Activated T-cell treated with anti-CD3 and anti-CD28 coated beads, Interleukin-2, amount 50 U/mL, for 48 hours (primary cell): ENCODE measurements around the gene JADE3.

ENCODE experiments used
- DNase-seq, 2 experiments: peaks; one replicate each; pipeline ENCODE4 v3.0.0-alpha.2; 2020

JADE3 gene

DNA sequence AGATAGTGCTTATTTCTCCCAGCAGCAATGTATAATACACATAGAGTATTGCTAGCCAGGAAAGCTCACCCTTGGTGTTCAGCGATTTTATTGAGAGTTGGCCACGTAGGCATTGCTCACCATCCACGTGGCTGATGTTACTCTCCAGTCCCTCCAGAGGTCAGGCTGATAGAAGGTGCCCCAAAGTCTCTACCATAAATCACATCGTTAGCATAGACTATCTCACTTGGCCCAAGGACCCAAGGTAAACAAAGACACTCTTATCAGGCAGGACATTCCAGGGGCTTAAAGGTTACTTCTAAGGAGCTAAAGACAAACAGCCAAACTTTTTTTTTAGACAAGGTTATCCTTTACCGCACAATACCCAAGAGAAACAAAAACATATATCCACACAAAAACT lies 135.8 kb downstream of the JADE3 start:
- no peak for DNase-seq

DNA sequence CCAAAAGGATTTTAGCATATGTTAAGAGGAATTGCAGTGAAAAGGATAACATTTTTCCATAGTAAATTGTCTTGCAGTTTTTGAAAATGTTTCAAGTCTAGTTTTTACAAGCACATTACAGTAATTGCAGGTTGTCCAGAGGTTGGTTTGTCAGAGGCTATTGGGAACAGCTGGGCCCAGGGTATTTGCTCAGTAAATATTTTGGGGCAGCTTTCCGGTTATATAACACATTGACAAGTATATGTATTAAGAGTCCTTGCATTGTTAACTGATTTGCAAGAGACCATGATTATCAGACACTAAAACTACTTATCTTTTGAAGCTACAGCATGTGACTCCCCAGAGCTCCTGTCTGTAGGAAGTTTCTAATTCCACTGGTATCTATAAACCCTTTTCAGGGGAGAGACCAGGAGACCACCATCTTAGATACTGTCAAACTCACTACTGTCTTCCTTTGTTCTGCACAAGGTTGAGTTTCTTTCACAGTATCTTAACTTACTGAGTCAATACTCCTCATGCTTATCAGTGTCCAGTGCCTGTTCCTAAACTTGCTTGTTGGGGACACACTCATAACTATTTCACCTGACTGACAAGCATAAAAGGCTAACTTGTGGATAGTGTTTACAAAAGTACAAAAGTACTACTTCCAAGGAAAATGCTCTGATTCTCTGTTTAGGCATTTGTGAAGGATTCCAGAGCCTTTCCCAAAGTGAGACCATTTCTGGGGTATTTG lies 147.1 kb downstream of the JADE3 start:
- DNase-seq: no peak

DNA sequence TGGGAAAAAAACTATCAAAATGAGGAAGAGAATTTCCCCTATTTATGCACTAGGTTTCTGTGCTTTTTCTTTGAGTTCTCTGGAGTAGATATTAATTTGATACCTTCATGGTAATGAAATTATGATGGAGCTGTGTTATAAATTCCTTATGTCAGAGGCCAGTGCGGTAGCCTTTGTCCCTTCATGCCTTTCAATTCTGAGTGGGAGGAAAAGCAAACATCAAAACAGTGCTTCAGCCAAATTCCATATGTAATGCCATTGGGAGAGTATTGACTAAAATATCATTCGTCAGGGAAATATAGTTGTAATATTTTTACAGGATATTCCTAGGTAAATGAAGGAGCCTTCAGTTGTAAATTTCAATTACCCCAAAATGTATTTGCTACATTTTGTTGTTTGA lies 148.5 kb downstream of the JADE3 start:
- no peak for DNase-seq

DNA sequence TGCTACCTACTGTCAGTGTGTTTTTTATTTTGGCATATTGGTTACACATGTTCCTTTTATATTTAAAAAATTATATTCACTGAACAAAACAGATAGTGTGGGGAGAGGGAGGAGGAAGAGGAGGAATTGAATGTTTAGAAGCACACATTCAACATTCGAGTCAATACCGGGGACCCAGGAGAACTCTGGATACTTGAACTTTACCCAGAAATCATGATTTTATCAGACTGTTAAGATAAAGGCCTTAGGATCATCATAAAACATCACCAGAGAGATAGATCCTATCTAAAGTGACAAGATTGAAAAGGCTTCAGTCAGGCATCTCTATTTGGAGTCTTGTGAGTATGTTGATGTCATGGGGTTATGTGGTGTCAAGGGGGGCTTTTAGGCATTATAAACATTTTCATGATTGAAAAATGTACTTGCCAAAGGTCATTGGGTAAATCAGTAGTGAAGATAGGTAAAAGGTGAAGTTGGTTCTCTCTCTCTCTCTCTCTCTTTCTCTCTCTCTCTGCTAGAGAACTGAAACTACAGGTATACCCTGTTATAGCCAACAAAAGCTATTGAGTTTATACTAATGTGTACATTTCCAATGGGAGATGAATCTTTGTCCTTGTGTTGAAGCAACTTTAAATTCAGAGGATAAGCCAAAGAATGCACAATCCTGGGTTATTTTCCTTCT lies 149.2 kb downstream of the JADE3 start:
- DNase-seq: no peak

DNA sequence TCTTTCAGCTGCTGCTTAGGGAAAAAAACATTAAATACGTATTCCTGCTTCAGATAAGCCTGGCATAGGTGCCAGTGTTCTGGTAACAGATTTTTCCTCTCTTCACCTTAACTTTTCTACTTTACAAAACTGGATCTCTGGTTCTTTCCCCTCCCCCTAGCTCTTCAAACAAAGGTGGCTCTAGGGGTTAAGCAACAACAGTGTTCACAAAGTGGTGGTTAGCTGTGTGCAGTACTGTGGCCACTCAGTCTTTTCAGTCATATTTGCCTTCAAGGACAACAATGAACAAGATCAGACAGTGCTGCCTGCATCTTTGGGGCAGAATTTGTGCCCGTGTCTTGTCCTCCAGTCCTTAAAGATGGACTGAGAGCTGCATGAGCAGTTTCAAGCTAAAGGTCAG lies 151.0 kb downstream of the JADE3 start:
- no peak for DNase-seq

DNA sequence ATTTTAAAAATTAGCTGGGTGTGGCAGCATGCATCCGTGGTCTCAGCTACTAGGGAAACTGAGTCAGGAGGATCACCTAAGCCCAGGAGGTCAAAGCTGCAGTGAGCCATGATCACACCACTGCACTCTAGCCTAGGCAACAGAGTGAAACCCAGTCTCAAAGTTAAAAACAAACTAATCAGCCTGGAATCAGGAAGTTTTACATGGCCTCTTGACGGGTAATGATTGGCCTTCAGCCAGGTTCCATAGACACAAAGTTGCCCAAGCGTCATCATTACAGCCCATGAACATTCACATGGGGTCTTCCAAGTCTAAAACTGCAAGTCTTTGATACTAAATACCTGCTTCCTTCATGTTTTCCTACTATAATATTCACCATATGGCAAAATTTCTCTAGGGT lies 156.0 kb downstream of the JADE3 start:
- DNase-seq: no peak

DNA sequence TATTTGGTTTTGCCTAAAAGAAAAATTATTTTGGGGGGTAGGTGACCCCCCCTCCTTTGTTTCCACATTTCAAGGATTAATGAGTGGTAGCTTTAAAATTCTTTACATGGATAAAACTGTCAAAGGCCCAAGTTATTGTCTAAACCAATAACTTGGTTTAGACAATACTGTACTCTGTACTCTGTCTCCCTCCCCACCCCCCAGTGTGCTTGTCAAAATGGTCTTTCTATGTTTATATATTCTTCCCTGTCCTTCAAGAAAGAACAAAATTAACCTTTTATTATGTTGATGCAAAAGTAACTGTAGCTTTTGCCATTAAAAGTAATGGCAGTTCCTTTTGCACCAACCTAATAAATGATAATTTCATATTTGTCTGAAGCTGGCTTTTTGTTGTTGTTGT lies 156.5 kb downstream of the JADE3 start:
- DNase-seq: no peak

DNA sequence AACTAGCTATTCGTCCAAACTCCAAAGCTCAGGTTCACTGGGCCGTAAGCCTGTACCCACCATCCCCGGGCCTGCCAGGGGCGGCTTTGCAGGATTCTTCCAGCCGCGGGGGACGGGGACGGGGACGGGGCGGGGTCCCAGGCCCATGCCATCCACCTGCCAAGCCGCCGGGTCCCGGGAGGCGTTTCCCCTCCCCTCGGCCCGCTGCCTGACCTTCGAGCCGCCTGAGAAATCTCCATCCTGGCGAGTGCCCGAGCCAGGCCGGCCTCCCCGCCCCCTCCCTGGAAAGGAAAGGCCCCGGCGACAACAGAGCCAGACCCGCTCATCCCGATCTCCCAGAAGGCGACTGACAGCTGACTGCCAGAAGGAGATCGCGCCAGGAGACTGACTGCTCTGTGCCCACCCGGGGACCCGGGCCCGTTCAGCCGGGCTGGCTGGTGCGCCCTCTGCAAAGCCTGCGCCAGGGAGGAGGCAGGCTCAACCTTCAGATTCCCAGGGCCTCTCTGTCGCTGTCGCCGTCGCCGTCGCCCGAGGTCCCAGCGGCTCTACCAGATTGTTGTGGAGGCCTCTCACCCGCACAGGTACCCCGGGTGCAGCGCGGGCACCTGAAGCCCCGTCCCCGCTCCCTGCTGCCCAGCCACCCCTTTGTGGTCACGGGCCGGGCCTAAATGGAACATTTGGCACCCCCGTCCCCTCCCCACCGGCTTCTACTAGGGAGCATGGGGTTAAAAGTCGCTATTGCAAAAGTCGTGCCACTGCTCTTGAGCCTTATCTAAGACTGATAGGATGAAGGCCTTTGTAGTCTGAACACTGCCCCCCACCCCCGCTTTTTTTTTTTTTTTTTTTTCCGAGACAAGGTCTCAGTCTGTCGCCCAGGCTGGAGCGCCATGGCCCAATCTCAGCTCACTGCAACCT lies 166.2 kb downstream of the JADE3 start, which contains the start of gene RGN:
RGN (plus strand) TSS at position 315 of the 915 bp plus-strand sequence. CDS start 2,702 bp downstream, outside the sequence.
- DNase-seq: no peak

DNA sequence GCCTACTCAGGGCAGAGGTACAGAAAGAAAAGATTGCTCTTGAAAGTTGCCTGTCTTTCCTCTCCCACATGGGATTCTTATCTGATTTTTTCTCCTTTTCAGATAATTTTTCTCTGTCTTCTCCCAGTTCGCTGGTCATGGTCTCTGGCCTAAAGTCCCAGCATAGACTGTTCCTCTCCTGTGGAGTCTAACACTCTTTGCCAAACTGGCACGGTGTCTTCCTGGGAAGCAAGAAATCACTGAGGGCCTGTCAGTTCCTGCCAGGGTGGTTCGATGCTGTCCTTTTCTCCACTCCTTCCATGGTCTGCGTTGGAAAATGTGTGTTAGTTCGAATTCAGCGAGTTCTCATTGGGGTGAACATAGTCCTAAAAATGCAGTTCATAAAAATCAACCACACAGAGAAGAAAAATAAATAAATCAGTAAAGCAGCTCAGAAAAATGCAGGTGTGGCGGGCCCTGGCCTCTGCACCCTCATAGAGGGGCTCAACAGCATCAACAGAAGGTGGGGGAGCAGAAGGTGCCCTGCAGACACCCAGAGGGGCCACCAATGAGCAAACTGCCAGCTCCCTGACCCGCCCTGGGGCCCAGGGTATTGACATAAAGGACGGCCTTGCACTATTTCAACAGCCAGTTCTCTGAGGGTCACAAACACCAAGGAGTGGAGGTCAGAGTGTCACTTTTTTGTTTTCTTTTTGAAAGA lies 168.1 kb downstream of the JADE3 start:
- no peak for DNase-seq

DNA sequence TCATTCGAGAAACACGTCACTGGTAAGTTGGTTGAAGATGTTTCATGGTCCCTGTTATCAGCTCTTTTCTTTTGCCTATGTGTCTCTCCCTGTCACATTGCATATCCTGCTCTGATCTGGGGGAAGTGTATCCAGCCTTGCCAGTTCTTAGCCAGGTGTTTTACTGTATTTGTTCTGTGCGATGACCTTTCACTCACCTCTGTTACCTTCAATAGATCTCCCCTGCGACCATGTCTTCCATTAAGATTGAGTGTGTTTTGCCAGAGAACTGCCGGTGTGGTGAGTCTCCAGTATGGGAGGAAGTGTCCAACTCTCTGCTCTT lies 168.7 kb downstream of the JADE3 start:
- DNase-seq: no peak

DNA sequence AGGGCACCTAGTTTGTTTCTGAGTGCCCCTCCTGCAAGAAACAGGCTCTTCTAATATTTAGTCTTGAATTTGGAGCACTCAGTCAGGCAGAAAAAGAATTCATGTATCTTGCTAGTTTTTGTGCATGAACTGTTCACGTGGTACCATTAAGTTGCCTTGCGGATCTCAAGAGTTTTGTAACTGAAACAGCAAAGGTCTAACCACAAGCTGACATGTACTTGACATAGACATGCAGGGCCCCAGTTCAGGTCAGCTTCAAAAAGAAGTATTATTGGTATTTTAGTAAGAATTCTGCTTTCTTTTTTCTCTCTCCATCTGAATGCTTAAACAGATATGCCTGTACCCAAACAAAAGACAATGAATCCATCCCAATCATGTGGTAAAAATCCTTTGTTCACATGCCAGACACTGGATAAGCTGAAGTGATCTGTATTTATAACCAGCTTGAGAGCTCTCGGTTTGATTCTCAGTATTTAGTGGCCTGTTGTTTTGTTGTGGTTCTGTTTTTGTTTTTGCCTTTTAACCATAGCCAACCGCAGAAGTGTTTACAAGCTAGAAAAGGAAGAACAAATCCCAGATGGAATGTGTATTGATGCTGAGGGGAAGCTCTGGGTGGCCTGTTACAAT lies 179.0 kb downstream of the JADE3 start:
- DNase-seq: no peak

DNA sequence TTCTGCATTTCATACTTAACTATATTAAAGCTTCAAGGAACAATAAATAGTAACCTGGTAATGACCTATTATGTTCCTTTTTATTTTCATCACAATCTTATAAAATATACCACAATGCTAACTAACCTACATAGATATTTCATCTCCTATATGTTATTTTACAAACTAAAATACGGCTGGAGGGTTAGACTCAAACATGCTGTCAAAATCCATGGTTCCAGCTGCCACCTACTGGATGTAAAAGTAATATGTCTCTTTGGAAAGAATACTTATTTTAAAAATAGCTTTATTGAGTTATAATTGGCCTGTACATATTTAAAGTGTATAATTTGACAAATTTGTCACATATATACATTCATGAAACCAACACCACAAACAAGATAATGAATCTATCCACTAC lies 181.0 kb downstream of the JADE3 start:
- DNase-seq: no peak

DNA sequence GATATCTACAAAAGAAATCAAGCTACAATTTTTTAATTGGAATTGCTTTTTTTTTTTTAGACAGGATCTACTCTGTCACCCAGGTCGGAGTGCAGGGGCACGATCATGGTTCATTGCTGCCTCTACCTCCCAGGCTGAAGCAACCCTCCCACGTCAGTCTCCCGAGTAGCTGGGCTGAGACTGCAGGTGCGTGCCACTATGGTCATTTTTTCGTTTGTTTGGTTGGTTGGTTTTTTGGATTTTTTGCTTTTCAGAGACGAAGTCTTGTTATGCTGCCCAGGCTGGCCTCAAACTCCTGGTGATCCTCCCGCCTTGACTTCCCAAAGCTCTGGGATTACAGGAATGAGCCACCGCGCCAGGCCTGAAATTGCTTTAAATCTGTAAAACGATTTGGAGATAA lies 181.6 kb downstream of the JADE3 start:
- no peak for DNase-seq

DNA sequence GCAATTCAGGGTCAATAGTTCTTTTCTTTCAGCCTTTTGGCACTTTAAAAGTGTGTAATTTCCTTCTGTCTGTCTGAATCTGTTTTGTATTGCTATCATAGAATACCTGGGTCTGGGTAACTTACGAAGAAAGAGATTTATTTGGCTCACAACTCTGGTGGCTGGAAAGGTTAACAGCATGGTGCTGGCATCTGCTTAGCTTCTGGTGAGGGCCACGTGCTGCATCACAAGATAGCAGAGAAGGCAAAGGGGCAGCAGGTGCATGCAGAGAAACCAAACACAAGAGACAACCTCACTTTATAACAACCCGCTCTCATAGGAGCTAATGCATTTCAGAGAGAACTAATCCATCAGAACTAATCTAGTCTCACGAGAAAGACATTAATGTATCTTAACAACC lies 184.8 kb downstream of the JADE3 start:
- DNase-seq: no peak

DNA sequence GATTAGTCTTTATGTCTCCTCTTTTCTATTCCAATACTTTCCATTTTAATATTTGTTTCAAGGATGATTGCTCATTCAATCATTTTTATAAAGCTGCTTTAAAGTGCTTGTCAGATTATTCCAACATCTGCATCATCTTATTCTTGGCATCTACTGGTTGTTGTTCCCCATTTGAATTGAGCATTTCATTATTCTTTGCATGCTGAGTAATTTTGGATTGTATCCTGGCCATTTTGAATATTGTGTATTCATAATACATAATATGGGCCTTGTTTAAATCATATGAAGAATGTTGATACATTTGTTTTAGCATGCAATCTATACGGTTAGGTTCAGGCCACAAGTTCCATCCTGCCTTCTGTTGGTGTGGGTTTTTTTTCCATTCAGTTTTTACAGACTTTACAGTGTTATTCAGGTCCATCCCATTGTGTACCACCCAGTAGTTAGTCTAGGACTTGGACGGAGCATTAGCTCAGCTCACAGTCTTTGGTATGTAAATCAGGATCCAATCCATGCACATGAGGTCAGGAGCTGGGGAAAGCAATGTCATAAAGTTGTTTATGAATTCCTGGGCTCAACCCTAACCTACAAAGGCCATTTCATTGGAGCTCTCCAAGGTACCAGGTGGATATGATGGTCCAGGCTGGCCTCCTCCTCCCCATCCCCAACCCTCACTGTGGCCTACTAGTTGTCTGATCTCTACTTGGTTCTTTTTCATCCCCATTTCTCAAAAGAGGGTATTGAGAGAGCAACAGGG lies 186.3 kb downstream of the JADE3 start:
- no peak for DNase-seq

DNA sequence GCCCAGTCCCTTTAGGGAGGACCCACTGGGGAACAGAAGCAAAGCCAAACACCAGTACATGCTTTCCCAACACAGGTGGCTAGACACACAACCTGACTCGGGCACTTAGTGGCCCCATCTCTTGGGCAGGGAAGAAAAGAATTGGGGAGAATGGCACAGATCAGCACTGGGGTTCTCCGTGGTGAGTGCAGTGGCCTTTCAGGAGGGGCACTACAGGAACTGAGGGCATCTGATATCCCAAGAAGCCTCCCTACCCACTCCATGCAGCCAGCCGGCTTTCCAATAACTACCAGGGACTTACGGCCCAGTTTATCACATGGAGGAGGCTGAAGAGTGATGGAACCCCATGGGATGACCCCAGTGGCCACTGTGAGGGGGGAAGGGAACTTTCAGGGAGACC lies 189.0 kb downstream of the JADE3 start:
- no peak for DNase-seq
